HepG2 (cell line): Measurements from ENCODE around the gene OTUD4.

Source experiments
- ATF3 ChIP-seq: sonication (generic); formaldehyde crosslinking; IDR thresholded peaks from 2 replicates; pipeline ENCODE4 v1.4.0; 2020; ENCODE audit warnings: missing genetic modification reagents
- CTCF ChIP-seq: sonication (generic); formaldehyde crosslinking; IDR thresholded peaks from 2 replicates; pipeline ENCODE4 v1.5.0; 2020; ENCODE audit warnings: mild to moderate bottlenecking, missing genetic modification reagents, moderate library complexity
- DR1 ChIP-seq: sonication (generic); formaldehyde crosslinking; IDR thresholded peaks from 2 replicates; pipeline ENCODE4 v1.8.0; 2021; ENCODE audit warnings: mild to moderate bottlenecking, missing genetic modification reagents, inconsistent platforms
- ELF1 ChIP-seq: sonication (generic); formaldehyde crosslinking; IDR thresholded peaks from 2 replicates; pipeline ENCODE4 v1.4.0; 2020; ENCODE audit warnings: missing genetic modification reagents
- MEF2D ChIP-seq: sonication (generic); formaldehyde crosslinking; IDR thresholded peaks from 2 replicates; pipeline ENCODE4 v1.5.1; 2020; ENCODE audit warnings: mild to moderate bottlenecking, missing genetic modification reagents
- MYNN ChIP-seq: sonication (generic); formaldehyde crosslinking; IDR thresholded peaks from 2 replicates; pipeline ENCODE4 v1.4.0; 2020; ENCODE audit warnings: mild to moderate bottlenecking, low read depth, missing genetic modification reagents
- NFE2 ChIP-seq: sonication (generic); formaldehyde crosslinking; IDR thresholded peaks from 2 replicates; pipeline ENCODE4 v1.4.0; 2020; ENCODE audit warnings: missing genetic modification reagents
- SIN3A ChIP-seq: IDR thresholded peaks from 2 replicates; pipeline ENCODE4 v1.6.1; 2011; ENCODE audit warnings: low read depth, mild to moderate bottlenecking, control low read depth, low read length, borderline replicate concordance
- YY1 ChIP-seq: IDR thresholded peaks from 2 replicates; pipeline ENCODE4 v1.6.1; 2011; ENCODE audit warnings: low read length, low read depth, moderate library complexity, mild to moderate bottlenecking; ENCODE audit not compliant: insufficient read depth, insufficient replicate concordance
- ZIK1 ChIP-seq: sonication (generic); formaldehyde crosslinking; IDR thresholded peaks from 2 replicates; pipeline ENCODE4 v1.5.0; 2020; ENCODE audit warnings: mild to moderate bottlenecking, low read depth, missing genetic modification reagents, borderline replicate concordance
- ZNF580 ChIP-seq: IDR thresholded peaks from 2 replicates; pipeline ENCODE4 v1.6.1; 2016; ENCODE audit warnings: low read depth, borderline replicate concordance
- ZNF768 ChIP-seq: sonication (generic); formaldehyde crosslinking; IDR thresholded peaks from 2 replicates; pipeline ENCODE4 v1.4.0; 2020; ENCODE audit warnings: missing genetic modification reagents
- ZUFSP ChIP-seq: sonication (generic); formaldehyde crosslinking; IDR thresholded peaks from 2 replicates; pipeline ENCODE4 v1.9.0; 2021; ENCODE audit warnings: missing genetic modification reagents, mild to moderate bottlenecking, borderline replicate concordance

GRCh38 chr4:145178740-145179280, 1.6 kb downstream of the OTUD4 start:
- TF ChIP-seq ZUFSP (CRISPR knock-in tag) (no peak), SIN3A (no peak), MEF2D (CRISPR knock-in tag) (no peak), ATF3 (no peak), ZIK1 (CRISPR knock-in tag) (no peak), ZNF768 (CRISPR knock-in tag) (no peak), ZNF580 (no peak), YY1 (no peak), NFE2 (CRISPR knock-in tag) (no peak), CTCF (no peak), ELF1 (no peak), MYNN (no peak), DR1 (CRISPR knock-in tag) (no peak)
